Body of pancreas (tissue), 4 donors: ENCODE data around the gene YKT6. TPM values are rescaled to one million over a fixed set of nuclear protein-coding genes. Genes with fewer than 3 reads are reported as not detected.

ENCODE experiments used
- ATAC-seq: fragments of 150-250 bp; one replicate; pipeline ENCODE4 v1.9.1; 2016
- DNase-seq, 4 donors: peaks; one replicate each; pipeline ENCODE4 v3.0.0-alpha.2; 2019
- H3K27ac ChIP-seq, 4 donors: fragments of 200-600 bp; sonication (generic); 1 replicate in 3 of 4; 2 replicates in 1 of 4; pipeline versions ENCODE4 v1.5.1 to v1.6.1; 2016 to 2019; ENCODE audit warnings: mild to moderate bottlenecking in 1 of 4, mixed read lengths in 1 of 4, moderate library complexity in 1 of 4
- H3K27me3 ChIP-seq, 2 donors: fragments of 200-600 bp; sonication (generic); one replicate each; pipeline ENCODE4 v1.6.0; 2016; ENCODE audit warnings: mild to moderate bottlenecking in 1 of 2
- H3K36me3 ChIP-seq, 2 donors: fragments of 200-600 bp; sonication (generic); replicated peaks in 1 of 2; 2 replicates each; pipeline ENCODE4 v1.5.1; 2016; ENCODE audit warnings: low read depth in 2 of 2; ENCODE audit not compliant: insufficient read depth in 1 of 2
- H3K4me1 ChIP-seq: fragments of 200-600 bp; sonication (generic); one replicate; pipeline ENCODE4 v1.6.0; 2016
- H3K4me3 ChIP-seq, 2 donors: fragments of 200-600 bp; sonication (generic); 1 replicate in 1 of 2; 2 replicates in 1 of 2; pipeline ENCODE4 v1.5.1; 2016 to 2019
- H3K9me3 ChIP-seq, 3 donors: fragments of 200-600 bp; sonication (generic); 1 replicate in 2 of 3; 2 replicates in 1 of 3; pipeline ENCODE4 v1.5.1; 2016
- POLR2A ChIP-seq, 3 donors: fragments of 450-650 bp; IDR thresholded peaks; one replicate each; pipeline ENCODE4 v1.6.1; 2016; ENCODE audit warnings: antibody characterized with exemption in 3 of 3, mild to moderate bottlenecking in 2 of 3
- WGBS, 2 donors: methylation state at CpG; one replicate each; pipeline ENCODE4 v1.1.5; 2017; 5-methylcytosine and 5-hydroxymethylcytosine counted together
- intact Hi-C: fragments of 100-400 bp; cut with DNase I; formaldehyde crosslinking; loops from one replicate; pipeline ENCODE4 v1.15.1; 2023
- total RNA-seq, 2 donors: library from RNA; depleted of rRNA; stranded (reverse); fragments of >200 nt; gene quantifications; one replicate each; pipeline ENCODE4 v1.1.0, GENCODE V29; 2016
- TF ChIP-seq, protein P1 (sequence below), 7 experiments: fragments of 450-650 bp in 4 of 7; fragments of 200-600 bp in 3 of 7; sonication (generic) in 3 of 7; IDR thresholded peaks; one replicate each; pipeline ENCODE4 v1.5.1; 2016 to 2019; ENCODE audit warnings: antibody characterized with exemption in 7 of 7

YKT6 gene
- total RNA-seq, 2 donors from 2014 or later = 37.6 to 55.4 TPM

GRCh38 chr7:44227911-44228310 lies 27.1 kb downstream of the YKT6 start:
- WGBS, 2 donors = 80 to 83% methylated on average over 12 to 14 of the region's 14 CpGs

DNA sequence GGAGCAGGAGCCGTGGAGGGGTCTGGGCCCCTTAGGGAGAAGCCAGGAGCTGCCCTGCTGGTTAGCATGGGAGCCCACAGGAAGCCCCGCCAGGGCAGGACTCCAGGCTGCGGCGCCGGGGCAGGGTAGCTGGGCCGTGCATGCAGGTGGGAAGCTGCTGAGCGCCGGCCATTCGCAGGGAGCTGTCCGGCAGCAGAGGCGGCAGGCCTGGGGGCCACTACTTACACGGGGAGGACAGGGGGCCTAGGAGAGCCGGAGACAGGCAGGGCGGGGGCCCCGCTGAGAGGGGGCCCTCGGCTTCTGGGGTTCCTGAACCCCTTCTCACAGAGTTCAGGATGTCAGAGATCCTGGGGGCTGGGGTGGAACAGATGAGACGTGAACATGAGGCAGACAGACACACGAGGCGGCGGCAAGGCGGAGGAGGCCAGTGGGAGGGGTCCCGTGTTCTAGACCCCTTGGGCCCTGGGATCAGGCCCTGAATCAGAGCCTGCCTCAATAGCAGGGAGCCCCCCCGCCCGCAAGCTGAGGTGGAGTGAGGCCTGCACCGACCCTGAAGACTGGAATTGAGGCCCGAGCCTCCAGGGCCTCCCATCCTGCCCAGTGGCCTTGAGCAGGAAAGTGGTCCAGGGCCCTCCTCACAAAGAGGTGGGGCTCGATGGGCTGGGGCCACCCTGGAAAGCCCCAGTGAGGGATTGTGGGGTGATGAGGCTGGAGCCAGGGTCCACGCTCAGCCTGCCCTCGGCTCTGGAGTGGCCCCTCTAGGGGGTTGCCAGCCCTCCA lies 28.0 kb downstream of the YKT6 start:
- ATAC-seq (no peak), DNase-seq (no peak)
- Histone ChIP-seq H3K27ac (no peak overlapping the region), H3K36me3 (no peaks in the 10 kb centered on the region), H3K9me3 (no peaks in the 10 kb centered on the region), H3K4me3 (no peak overlapping the region), H3K27me3 (no peaks in the 10 kb centered on the region), H3K4me1 (peaks cover 16% of the 10 kb centered on the region)
- intact Hi-C loops = no loop called here
- WGBS, 2 donors = 89 to 95% methylated on average over 12 to 25 of the region's 29 CpGs
- TF ChIP-seq POLR2A (IDR thresholded peaks at IDR 0.05) = no peak

More at GRCh38 chr7:44227911-44228310, 27.1 kb downstream of the YKT6 start:
- TF ChIP-seq, protein P1, sequence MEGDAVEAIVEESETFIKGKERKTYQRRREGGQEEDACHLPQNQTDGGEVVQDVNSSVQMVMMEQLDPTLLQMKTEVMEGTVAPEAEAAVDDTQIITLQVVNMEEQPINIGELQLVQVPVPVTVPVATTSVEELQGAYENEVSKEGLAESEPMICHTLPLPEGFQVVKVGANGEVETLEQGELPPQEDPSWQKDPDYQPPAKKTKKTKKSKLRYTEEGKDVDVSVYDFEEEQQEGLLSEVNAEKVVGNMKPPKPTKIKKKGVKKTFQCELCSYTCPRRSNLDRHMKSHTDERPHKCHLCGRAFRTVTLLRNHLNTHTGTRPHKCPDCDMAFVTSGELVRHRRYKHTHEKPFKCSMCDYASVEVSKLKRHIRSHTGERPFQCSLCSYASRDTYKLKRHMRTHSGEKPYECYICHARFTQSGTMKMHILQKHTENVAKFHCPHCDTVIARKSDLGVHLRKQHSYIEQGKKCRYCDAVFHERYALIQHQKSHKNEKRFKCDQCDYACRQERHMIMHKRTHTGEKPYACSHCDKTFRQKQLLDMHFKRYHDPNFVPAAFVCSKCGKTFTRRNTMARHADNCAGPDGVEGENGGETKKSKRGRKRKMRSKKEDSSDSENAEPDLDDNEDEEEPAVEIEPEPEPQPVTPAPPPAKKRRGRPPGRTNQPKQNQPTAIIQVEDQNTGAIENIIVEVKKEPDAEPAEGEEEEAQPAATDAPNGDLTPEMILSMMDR (IDR thresholded peaks at IDR 0.05) = no peak
- no peak for TF ChIP-seq POLR2A (IDR thresholded peaks at IDR 0.05)
- no peak overlapping the region for H3K27ac ChIP-seq
- no peak overlapping the region for H3K4me3 ChIP-seq
- no peak for DNase-seq
- H3K36me3 ChIP-seq = no peaks in the 10 kb centered on the region
- no peak for ATAC-seq
- H3K9me3 ChIP-seq = no peaks in the 10 kb centered on the region
- H3K27me3 ChIP-seq = no peaks in the 10 kb centered on the region
- peaks cover 24% of the 10 kb centered on the region for H3K4me1 ChIP-seq
- intact Hi-C loops = no loop called here

DNA sequence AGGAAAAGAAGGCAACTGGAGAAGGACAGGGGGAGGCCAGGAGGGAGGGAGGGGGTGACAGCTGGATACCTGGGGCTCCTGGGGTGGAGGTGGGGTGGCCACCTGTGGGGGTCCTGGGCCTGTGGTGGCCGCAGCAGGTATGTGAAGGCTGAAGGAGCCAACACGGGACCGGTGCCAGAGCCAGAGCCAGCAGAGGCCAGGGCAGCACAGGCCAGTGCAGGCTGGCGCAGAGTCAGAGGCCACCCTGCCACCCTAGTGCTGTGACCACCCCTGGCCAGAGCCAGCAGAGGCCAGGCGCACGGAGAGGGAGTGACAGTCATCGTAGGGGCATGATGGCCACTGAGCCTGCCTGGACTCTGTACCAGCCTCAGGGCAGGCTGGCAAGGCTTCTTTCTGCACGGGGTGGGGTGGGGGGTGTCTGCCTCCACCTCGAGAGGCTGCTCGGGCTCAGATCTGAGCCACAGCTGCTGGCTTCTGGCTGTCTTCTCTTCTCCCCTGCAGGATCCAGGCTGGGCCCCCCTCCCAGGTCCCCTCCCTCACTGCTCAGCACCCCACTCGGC lies 28.8 kb downstream of the YKT6 start:
- H3K4me3 ChIP-seq = no peak overlapping the region
- H3K4me1 ChIP-seq = peaks cover 7% of the 10 kb centered on the region
- H3K27ac ChIP-seq = no peak overlapping the region
- no peak for TF ChIP-seq POLR2A (IDR thresholded peaks at IDR 0.05)
- TF ChIP-seq, protein P1 (IDR thresholded peaks at IDR 0.05) = no peak
- no peaks in the 10 kb centered on the region for H3K9me3 ChIP-seq
- ATAC-seq (no peak), DNase-seq (no peak)
- WGBS, 2 donors = 78 to 80% methylated on average over 1 to 11 of the region's 11 CpGs
- intact Hi-C loops = loop anchor here (10.0 kb wide), 1 partner anchor 335 kb away; no protein-coding TSS in a partner anchor
- H3K36me3 ChIP-seq = no peaks in the 10 kb centered on the region
- no peaks in the 10 kb centered on the region for H3K27me3 ChIP-seq

GRCh38 chr7:44230286-44230685 lies 29.5 kb downstream of the YKT6 start:
- DNase-seq (no peak), ATAC-seq (no peak)
- H3K27ac ChIP-seq = no peak overlapping the region
- no peak for TF ChIP-seq POLR2A (IDR thresholded peaks at IDR 0.05)
- TF ChIP-seq, protein P1 (IDR thresholded peaks at IDR 0.05) = no peak
- no peaks in the 10 kb centered on the region for H3K9me3 ChIP-seq
- intact Hi-C loops = loop anchor here (10.0 kb wide), 1 partner anchor 335 kb away; no protein-coding TSS in a partner anchor
- WGBS, 2 donors = 90 to 91% methylated on average over 7 of the region's 7 CpGs
- H3K4me1 ChIP-seq = peaks cover under 1% of the 10 kb centered on the region
- H3K36me3 ChIP-seq = no peaks in the 10 kb centered on the region
- no peak overlapping the region for H3K4me3 ChIP-seq
- H3K27me3 ChIP-seq = no peaks in the 10 kb centered on the region

GRCh38 chr7:44231088-44231487 lies 30.3 kb downstream of the YKT6 start:
- Histone ChIP-seq H3K4me1 (no peaks in the 10 kb centered on the region), H3K27ac (no peak overlapping the region), H3K36me3 (no peaks in the 10 kb centered on the region), H3K4me3 (no peak overlapping the region), H3K9me3 (no peaks in the 10 kb centered on the region), H3K27me3 (no peaks in the 10 kb centered on the region)
- DNase-seq (no peak), ATAC-seq (no peak)
- TF ChIP-seq, protein P1 (IDR thresholded peaks at IDR 0.05) = no peak
- no peak for TF ChIP-seq POLR2A (IDR thresholded peaks at IDR 0.05)
- WGBS, 2 donors = 78 to 80% methylated on average over 7 to 10 of the region's 12 CpGs
- intact Hi-C loops = loop anchor here (10.0 kb wide), 1 partner anchor 334 kb away; no protein-coding TSS in a partner anchor
